GM19238 (cell line): Measurements from ENCODE around the gene IQGAP2.

Experiments
- DNase-seq: peaks from one replicate; pipeline ENCODE4 v3.0.0; 2011; ENCODE audit warnings: low spot score; ENCODE audit not compliant: insufficient read length

The IQGAP2 gene

DNA sequence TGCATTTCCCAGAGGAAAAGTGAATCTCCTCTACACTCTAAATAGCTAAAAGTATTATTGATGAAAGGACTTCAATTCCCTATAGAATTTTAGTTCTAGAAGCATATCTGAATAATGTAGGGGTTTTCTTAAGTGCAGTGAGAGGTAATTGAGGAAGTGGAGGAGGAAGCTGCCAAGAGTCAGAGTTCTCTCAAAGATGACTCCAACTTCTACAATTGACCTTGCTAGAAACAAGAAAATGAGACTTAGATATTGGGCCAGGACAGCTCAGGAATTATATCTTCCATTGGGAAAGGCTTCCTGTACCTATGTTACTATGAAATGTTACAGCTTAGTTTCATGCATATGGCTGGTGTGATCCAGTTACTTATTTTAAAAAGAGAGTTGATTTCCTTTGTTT is 302.5 kb downstream of the IQGAP2 start:
- no peak for DNase-seq

DNA sequence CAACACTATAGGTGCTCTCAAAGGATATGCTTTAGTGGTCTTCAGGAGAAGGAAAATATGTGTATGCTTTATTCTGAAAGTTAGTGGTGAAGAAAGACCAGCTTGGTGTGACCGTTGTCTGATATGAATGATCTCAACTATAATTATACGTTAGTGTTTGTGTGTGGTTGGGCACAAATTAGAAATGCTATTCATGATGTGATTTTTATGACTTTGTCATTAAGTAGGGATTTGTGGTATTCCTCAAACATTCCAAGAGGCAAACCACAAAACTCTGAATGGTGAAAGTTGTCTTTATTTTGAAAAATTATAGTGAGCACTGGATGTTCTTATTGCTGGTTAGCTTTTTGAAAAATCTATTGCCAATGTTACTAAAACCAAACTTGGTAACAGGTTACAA is 306.7 kb downstream of the IQGAP2 start:
- DNase-seq = no peak

DNA sequence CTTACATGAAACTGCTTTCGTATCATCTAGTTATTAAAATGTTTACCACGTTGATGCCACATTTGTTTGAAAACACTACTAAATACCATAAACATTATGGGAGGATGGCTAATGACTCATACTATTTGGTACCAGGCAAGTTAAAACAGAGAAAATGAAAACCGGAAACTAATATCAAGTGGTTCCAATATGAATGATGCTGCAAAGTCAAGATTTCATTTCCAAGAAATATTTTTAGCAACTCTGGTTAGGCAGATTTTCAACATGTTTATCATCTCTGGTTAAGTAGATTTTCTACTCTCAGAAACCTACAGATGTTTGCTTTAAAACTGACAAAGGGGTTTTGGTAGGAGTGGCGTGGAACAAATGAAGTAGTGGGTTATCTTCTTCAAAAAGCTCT is 307.9 kb downstream of the IQGAP2 start:
- no peak for DNase-seq

DNA sequence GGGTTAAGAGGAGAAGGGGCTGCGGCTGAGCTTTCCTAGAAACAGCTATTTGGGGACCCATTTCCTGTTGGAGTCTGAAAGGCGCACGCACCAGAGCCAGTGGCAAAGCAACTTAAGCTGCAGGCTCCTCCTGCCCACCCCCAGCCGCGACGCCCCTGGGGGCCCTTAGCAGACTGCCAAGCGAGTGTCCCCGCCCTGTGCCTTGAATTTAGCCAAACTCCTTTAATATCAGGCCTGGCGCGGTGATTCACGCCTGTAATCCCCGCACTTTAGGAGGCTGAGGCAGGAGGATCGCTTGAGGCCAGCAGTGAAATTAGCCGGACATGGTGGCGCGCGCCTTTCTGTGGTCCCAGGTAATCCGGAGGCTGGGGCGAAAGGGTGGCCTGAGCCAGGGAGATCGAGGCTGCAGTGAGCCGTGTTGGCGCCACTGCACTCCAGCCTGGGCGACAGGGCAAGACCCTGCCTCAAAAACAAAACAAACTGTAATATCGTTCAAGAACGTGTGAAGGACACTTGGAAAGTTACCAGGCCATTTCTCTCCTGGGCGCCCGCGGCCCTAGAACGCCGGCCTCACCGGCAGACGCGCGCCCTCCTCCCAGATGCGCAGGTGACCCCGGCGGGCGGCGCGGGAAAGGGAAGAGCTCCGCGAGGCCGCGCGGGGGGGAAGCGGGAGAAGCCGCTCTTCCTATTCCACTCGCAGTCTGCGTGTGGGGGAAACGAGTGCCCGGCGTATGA is 311.8 kb downstream of the IQGAP2 start:
- DNase-seq = peak; percentile 16

DNA sequence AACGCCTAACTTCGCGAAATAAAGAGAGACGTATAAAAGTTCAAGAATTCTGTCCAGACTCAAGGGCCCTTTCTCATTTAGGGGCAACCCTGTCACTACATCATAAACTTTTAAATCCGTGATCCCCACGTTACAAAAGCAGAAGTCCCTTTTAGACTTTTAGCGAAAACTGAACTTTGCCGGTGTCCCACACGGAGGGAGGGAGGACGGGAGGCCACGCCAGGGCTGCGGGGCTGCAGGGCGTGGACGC is 312.3 kb downstream of the IQGAP2 start:
- no peak for DNase-seq

DNA sequence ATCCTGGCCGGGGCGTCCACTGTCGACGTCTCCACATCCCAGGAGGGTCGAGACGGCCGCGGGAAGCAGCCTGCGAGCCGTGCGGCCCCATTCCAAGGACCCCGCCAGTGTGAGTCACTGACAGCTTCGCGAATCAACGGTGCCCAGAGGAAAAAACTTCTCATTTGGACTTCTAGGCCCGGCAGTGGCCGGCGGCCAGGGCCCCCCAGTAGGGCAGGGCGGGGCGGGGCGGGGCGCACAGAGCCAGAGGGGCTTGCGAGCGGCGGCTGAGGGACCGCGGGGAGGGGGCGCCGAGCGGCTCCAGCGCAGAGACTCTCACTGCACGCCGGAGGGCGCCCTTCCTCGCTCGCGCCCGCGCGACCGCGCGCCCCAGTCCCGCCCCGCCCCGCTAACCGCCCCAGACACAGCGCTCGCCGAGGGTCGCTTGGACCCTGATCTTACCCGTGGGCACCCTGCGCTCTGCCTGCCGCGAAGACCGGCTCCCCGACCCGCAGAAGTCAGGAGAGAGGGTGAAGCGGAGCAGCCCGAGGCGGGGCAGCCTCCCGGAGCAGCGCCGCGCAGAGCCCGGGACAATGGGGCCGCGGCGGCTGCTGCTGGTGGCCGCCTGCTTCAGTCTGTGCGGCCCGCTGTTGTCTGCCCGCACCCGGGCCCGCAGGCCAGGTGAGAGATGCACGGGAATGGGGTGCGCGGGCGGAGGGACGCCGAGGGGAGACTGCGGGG is 312.8 kb downstream of the IQGAP2 start, which contains the start of gene F2R:
Gene F2R (plus strand): TSS at position 391 of the 720 bp plus-strand sequence. CDS start 182 bp downstream, at position 573.
- DNase-seq = peak; percentile 58

DNA sequence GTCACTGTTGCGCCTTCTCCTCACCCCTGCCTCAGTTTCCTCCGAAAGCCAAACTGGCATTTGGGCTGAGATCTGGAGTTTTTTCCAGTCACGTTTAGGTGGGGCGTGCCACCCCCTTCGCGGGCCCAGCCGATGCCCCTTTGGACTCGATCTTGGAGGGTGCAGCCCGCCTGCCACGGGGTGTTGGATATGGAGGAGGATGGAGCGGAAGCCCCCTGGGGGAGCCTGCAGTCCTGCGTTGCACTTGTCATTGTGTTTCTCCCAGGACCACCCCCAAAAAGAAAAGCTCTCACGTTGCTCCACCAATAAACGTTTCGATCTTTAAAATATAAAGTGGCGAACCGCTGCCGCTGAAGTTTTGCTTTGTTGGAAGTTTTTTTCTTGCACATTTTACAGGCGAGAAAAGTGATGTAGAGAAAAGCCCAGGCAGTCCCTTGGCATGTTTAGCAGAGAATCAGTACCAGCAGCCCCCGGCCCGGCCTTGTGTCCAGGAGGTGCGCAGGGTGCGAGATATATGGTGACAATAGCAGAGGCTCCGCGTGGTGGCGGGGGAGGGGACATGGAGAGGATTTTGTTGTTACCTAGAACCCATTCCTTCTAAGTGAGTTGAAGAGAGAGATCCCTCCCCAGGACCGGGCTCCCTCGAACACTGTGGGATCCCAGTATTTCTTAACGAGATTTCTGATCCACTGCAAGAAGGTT is 313.5 kb downstream of the IQGAP2 start:
- no peak for DNase-seq

DNA sequence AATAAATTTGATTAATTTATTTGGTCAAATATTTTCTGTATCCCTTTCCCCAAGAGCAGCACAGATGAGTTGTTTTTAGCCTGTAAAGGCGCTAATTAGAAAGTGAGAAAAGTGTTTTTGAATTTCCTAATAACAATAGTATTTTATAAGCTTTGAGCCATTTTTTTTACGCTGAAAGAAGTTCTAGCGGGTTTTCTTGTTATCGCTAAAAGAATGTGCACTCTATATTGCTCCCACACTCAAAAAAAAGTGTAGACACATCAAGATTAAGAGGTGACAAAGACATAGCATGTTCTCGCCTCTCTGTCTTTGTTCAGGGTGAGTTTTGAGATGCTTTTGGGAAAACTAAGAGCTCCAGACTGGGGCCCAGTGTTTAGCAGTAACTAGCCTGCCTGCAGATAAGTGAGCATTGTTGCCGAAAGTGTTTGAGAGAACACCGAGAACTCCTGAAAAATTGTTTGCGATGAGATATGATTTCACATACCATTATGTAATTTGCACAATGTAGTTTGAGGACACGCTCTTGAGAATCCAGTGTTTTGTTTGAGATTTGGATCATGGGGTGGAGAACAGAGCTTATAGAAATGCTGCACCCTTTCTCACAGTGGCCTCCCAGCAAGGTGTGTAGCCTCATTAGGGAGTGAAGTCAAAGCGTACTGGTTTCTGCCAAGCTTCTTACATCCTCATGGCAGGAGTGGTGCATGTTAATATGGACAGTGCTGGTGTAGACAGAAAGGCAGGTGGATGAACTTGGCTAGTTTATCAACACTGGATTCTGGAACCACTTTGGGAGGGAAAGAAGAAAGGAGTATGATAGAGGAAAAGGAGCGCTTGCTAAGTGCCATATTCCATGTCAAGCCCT is 314.4 kb downstream of the IQGAP2 start:
- no peak for DNase-seq

DNA sequence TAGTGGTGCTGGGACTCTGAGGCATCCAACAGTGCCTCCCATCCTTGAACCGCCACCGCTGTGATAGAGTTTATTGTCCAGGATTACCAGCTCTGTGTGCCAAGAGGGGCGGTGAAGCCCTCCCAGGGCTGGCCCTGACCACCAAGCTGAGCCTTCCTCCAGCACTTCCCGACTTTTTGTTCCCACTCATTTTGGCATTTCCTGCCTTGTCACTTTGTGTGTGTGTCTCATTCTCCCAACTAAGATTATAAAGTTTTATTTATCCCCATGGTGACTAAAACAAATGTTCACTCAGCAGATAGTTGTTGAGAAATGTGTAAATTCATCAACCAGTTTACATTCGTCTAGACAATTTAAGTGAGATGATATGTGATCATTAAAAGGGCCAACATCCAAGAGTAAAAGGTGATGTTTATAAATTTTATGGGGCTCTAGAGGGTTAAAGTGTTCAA is 315.3 kb downstream of the IQGAP2 start:
- DNase-seq = no peak

DNA sequence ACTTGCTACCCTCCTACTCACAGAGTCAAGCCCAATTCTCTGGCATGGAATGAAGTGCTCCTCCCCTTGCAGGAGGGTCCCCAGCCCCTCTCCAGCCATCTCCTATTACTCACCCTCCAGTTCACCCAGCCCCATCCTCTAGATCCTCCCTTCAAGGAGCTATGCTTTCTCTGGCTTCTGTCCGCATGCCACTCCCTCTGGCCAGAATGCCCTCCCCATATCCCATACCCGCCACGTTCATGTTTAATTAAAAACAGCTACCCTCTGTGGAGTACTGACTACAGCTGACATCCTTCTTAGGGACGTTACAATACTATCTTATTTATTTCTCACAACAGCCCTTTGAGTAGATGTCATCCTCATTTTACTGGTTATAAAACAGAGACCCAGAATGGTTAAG is 315.8 kb downstream of the IQGAP2 start:
- no peak for DNase-seq

DNA sequence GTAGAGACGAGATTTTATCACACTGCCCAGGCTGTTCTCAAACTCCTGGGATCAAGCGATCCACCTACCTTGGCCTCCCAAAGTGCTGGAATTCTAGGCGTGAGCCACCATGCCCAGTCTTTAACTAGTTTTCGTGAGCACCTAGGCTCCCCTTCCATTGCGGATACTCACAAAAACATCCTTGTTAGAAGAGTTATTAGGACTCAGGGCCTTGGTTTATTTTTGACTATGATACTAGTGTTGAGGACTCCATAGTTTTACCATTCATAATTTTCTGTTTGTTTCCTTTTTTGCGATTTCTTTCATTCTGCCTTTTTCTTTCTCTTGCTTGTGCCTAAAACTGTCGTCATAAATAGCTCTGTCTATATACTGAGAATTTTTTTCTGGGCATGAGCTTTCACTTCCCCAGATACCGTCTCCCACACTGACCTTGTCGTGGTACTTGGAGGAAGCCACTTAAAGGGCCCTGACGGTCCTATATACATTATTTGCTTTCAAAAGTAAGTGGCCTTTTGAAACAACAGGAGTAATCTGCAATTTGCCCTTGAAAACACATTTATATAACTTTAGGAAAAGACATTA is 318.0 kb downstream of the IQGAP2 start:
- peak; percentile 47 for DNase-seq

DNA sequence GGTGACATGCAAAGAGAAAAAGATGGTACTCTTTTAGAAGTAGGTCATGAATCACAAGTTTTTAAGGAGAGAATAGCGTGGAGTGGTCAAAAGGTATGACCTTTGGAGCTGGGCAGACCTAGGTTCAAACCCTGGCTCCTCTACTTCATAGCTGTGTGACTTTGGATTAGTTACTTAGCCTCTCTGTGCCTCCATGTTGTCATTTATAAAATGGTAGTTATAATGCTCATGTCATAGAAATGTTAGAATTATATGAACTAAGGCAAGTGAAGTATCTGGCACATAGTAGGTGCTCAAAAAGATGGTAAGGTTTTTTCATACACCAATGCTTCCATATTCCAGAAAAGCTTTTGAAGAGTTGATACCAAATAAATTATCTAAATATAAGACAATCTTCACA is 320.2 kb downstream of the IQGAP2 start:
- no peak for DNase-seq

DNA sequence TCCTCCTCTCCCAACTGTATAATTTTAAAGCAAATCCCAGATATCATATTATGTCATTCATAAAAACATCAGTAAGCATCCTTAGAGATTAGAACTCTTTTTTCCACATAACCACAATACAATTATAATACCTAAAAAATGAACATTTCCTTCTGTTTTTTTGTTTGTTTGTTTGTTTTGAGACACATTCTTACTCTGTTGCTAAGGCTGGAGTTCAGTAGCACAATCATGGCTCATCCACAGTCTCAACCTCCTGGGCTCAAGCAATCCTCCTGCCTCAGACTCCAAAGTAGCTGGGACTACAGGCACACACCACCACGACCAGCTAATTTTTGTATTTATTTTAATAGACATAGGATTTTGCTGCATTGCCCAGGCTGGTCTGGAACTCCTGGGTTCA is 320.8 kb downstream of the IQGAP2 start:
- no peak for DNase-seq

DNA sequence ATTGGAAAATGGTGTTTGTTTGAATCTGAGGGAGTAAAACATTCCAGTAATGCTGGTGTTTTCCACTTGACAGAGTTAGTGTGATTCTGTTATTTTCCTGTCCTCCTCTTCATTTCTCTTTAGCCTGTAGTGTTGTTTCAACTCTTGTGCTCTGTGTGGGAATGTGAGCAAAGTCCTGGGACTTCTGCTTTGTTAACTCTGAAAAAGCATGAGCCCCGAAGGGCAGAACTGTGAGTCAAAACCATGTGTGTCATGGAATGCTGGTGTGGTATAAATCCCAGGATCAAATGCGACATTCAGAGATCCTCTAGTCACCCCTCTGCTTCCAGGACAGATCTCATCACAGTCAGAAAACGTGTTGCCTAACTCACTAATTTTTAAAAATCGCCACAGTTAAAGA is 321.8 kb downstream of the IQGAP2 start:
- no peak for DNase-seq

DNA sequence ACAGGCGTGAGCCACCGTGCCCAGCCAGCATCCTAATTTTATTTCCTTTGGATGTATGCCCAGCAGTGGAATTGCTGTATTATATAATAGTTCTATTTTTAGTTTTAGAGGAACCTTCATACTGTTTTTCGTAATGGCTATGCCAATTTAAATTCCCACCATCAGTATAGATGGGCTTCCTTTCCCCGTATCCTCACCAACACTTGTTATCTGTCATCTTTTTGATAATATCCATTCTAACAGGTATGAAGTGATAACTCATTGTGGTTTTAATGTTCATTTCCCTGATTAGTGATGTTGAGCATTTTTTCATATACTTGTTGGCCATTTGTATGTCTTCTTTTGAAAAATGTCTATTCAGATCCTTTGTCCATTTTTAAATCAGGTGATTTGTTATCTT is 325.9 kb downstream of the IQGAP2 start:
- no peak for DNase-seq

DNA sequence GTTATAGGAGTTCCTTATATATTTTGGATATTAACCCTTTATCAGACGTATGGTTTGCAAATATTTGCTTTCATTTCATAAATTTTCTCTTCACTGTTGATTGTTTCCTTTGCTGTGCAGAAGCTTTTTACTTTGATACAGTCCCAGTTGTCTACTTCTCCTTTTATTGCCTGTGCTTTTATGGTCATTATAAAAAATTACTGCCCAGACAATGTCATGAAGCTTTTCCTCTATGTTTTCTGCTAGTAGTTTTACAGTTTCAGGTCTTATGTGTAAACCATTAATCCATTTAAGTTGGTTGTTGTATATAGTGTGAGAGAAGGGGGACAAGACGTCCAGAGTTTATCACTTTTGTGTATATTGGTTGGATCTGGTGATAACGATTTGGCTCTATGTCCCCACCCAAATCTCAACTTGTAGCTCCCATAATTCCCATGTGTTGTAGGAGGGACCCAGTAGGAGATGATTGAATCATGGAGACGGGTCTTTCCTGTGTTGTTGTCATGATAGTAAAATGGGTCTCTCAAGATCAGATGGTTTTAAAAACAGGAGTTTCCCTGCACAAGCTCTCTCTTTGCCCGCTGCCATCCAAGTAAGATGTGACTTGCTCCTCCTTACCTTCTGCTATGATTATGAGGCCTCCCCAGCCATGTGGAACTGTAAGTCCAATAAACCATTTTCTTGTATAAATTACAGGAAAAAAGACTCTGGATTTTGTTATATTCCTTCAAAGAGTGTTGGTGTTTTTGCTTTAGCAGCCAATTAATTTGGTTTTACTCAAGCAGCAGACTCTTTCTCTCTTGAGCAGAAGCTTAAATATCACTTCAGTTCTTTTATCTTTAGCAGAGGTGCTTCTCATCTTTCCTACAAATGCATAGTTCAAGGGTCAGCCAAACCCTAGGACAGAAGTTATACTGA is 326.5 kb downstream of the IQGAP2 start:
- DNase-seq = no peak

DNA sequence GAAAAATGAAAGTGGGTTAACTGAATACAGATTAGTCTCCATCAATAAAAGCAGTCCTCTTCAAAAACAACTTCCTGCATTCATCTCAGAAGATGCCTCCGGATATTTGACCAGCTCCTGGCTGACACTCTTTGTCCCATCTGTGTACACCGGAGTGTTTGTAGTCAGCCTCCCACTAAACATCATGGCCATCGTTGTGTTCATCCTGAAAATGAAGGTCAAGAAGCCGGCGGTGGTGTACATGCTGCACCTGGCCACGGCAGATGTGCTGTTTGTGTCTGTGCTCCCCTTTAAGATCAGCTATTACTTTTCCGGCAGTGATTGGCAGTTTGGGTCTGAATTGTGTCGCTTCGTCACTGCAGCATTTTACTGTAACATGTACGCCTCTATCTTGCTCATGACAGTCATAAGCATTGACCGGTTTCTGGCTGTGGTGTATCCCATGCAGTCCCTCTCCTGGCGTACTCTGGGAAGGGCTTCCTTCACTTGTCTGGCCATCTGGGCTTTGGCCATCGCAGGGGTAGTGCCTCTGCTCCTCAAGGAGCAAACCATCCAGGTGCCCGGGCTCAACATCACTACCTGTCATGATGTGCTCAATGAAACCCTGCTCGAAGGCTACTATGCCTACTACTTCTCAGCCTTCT is 329.4 kb downstream of the IQGAP2 start:
- no peak for DNase-seq

DNA sequence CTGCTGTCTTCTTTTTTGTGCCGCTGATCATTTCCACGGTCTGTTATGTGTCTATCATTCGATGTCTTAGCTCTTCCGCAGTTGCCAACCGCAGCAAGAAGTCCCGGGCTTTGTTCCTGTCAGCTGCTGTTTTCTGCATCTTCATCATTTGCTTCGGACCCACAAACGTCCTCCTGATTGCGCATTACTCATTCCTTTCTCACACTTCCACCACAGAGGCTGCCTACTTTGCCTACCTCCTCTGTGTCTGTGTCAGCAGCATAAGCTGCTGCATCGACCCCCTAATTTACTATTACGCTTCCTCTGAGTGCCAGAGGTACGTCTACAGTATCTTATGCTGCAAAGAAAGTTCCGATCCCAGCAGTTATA is 329.9 kb downstream of the IQGAP2 start:
- no peak for DNase-seq

DNA sequence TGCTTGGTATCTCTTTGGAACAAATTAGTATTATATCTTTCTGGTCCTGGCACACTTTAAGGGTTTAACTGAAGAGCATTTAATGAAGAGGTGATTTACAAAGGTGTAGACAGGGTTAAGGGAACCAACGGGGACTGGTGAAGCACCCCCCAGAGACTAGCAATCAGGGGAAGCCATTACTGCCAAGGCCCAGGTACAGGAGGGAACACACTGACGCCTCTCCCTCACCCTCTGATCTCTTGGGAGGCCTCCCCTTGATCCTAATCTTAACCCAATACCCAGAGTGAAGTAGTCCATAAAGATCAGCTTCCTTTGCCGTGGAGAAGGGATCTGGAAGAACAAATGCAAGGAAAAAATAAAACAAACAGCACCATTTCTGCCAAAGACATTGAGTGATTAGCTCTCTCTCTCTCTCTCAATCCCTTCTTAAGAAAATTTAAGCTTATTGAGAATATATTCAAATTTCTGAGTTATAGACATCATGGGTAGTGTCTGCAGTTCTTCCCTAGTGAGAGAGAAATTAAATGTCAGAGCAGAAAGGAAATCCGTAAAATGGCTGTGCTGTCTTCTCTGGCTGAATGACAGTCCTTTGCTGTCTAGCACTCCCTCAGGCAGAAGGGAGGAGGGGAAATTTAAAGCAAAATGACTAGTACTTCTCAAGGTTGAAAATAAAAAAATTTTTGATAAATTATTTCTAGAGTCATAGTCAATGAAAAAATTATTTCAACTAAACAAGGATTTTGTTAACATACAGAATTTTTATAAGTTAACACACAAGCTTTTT is 332.9 kb downstream of the IQGAP2 start:
- no peak for DNase-seq
